C1 segment of cervical spinal cord (tissue), 14 donors: ENCODE data around the gene ANKRD44.
"Not testable (repeated sequence)": the region's sequence is repeated elsewhere in the genome, so short reads cannot be mapped to it uniquely, and the experiment has no call there.

ENCODE experiments used
- DNase-seq, 14 donors: peaks; one replicate each; lab custom pipeline; 2025; lab: John Stamatoyannopoulos, UW

The ANKRD44 gene

DNA sequence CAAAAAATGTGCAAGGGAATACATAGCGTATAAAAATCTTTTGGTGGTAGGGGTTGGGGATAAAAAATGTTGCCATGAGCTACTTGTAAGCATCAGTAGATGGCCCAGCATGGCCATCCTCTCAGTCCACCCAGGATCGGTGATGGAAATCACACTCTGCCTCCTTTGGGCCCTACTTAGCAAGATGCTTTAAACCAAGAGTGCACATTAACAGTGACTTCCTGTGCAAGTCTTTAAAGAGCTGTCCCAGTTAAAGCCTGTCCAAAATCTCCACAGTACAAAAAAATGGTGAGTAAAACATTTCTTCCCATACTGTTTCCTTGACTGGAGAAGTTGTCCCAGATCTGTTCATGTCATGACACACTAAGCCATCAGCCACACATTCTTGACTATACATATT is 18.0 kb downstream of the ANKRD44 start:
- no peak for DNase-seq

DNA sequence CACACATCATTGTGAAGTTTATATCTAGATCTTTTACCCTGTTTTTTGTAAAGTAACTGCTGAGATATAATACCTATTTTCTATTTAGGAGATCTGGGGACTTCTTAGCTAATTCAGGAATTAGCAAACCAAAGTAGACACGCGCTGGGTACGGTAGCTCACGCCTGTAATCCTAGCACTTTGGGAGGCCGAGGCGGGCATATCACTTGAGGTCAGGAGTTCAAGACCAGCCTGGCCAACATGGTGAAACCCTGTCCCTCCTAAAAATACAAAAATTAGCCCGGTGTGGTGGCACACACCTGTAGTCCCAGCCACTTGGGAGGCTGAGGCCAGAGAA is 23.0 kb downstream of the ANKRD44 start:
- not testable (repeated sequence) for DNase-seq

DNA sequence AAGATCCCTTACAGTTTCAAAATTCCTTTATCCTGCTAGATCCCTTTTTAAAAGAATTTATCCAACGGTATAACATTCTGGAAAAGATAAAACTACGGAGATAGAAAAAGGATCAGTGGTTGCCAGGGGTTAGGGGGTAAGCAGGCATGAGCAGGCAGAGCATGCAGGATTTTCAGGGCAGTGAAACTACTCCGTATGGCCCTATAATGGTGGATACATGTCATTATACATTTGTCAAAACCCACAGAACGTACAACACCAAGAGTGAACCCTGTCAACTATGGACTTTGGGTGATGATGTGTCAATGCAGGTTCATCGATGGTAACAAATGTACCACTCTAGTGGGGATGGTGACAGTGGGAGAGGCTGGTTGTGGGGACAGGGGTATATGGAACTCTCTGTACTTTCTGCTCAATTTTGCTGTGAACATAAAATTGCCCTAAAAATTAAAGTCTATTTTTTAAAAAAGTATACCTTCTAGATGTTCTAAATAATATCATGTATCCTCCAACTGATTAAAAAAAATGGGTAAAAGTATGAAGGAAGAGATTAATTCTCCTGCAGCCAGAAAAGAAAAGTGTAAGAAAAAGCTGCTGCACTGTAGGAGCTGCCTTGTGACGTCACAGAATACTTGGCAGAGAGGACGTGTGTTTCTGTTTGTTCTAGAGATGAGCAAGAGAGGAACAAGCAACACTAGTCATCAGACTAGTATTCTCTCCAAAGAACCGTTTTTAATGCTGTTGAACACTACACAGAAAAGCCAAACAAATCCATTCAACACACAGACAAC is 23.6 kb downstream of the ANKRD44 start:
- peak in 1 of 14 donors; percentile 12 for DNase-seq

DNA sequence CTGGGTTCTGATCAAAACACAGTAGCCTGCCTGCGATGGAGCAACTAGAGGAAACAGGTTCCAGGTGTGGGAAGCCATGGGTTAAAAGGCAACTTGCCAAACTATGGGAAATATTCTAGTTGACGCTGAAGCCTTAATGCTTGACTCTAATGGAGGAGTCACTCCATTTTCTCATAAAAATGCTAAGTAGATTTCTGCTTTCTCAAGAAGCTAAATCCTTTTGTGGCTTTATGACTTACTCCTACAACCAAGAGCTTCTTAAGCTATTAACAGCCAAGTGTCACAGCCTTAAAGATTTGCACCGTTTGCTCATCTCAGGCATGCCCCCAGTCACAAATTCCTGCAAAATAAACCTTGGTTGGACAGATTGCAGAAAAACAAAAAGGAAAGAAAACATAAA is 25.2 kb downstream of the ANKRD44 start:
- DNase-seq, result no peak

DNA sequence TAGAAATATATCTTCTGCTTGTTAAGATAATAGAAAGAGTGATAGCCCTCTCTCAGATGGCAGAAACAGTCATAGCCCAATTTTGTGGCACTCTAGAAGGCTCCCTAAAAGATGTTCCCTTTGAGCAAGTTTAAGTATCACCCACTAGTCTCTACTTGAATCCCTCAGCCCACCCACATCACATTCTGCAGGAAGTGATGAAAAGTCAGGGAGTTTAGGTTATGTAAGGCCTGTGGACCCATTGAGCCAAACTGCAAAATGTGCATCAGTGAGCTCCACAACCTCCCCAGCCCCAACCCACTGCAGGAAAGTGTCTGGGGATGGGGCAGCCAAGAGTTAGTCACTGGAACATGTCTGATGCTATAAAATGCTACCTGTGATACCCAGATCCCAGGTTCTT is 25.6 kb downstream of the ANKRD44 start:
- DNase-seq, result no peak

DNA sequence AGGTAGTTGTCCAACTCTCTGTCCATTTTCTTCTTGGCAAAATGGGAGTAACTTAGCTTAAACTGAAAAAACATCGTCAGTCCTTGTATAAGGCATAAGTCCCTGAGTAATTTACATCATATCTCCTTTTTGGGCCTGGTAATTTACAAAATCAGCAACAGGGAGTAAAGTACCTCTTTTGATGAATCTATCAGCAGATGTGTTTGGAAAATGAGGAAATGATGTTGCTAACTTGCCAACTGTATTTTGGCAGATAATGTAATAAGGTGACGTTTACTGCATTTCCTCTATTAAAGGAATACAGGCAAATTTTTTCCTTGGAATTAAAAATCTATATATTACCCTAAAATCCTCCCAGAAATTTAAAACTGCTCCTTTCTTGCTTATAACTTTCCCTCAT is 29.2 kb downstream of the ANKRD44 start:
- DNase-seq, result no peak

DNA sequence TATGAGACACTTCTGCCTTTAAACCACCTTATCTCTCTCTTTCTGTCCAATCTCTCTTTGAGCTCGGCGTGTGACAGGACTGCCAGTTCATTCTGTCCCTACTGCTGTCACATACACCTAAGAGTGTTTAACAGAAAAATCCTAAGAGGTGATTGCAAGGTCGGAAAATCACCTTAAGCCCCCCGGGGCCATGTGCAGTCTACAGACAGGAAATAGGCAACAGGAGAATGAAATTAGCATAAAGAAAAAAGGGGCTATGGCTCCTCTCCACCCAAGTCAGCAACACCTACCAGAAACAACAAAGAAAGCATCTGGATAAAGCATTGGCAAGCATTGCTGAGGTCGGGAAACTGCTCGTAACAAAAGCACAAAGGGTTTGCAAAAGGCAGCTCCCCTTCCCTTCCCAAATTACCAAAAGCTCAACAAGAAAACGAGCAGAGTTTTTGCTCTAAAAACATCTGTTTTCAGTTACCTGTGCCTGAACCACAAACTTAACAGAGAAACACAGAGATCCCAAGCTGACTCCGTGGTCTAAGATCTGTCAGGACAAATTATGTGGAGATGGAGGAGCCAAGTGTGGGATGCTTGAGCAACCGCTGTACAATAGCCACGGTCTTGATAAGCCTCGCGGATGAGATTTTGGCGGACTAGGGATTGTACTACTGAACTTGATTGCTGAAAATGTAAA is 30.4 kb downstream of the ANKRD44 start:
- DNase-seq, result no peak

DNA sequence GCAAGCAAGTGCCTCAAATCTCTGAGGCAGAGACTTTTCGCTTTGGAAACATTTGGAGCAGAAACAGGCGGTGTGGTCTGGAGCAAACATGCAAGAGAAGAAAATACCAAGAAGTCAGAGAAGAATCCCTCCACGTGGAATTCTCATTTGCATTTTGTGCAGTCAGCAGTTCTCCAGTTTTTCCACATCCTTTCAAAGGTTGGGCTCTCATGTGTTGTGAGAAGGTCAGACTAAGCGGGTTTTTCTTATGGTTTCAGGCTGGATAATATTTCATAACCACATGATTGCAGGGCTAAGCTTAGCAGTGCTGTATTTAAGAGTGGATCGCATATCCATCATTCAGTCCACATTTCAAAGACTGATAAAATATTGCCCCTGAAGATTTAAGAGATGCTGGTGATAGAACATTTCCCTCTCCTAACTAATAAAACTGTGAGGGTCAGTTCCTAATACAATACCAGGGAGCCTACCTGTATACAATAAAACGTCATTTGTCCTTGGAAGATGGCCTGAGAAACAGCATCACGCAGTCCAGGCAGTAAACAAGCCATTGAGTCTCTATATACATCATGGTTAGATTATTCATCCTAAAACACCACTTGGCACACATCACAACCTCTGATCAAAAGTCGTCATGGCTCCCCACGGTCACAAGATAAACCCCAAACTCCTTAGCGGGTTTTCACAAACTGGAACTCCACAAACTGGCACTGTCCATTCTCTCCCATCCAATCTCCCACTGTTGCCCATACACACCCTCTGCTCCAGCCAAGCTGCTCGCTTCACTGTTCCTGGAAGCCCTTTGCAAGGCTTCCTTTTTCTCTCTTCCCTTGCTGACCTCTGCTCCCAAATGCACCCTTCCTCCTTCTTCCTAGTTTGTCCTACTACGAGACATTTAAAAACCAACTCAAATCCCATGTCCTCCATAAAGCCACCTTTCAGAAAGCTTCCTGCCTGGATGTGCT is 31.5 kb downstream of the ANKRD44 start:
- DNase-seq, result no peak

DNA sequence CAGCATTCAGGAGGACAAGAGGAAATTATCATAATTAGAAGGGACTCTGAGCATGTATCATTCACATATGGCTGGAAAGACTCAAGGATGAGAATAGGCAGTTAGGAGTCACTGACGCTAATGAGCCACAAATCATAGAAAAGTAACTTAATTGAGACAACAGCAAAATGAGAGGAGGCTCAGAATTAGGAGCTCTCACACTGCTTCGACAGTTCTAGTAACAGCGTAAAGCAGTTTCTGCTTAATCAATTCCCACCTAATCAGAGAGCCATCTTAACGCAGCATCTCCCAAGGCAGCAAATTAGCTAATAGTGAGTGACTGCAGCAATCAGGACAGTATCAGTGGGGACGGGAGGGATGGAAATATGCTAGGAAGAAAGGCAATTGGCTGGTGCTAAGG is 32.8 kb downstream of the ANKRD44 start:
- no peak for DNase-seq

DNA sequence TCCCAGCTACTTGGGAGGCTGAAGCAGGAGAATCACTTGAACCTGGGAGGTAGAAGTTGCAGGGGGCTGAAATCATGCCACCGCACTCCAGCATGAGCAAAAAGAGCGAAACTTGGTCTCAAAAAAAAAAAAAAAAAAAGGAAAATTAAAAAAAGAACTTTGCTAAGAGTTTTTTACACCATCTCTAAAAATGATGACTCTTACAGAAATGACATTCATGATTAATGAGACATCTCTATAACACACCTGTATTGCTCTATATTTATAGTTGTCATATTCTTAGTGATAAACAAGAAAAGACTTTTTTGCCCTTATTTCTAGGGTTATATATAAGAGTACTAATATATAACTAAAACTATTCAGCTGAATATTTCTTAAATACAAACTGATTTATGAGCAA is 34.4 kb downstream of the ANKRD44 start:
- no peak for DNase-seq

DNA sequence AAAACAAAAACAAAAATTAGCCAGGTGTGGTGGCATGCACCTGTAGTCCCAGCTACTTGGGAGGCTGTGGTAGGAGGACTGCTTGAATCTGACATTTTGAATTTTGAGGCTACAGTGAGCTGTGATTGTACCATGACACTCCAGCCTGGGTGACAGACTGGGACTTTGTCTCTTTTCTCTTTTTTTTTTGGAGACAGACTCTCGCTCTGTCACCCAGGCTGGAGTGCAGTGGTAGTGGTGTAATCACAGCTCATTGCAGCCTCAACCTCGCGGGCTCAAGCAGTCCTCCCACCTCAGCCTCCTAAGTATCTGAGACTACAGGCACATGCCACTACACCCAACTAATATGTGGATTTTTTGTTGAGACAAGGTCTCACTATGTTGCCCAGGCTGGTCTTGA is 35.6 kb downstream of the ANKRD44 start:
- no peak for DNase-seq

DNA sequence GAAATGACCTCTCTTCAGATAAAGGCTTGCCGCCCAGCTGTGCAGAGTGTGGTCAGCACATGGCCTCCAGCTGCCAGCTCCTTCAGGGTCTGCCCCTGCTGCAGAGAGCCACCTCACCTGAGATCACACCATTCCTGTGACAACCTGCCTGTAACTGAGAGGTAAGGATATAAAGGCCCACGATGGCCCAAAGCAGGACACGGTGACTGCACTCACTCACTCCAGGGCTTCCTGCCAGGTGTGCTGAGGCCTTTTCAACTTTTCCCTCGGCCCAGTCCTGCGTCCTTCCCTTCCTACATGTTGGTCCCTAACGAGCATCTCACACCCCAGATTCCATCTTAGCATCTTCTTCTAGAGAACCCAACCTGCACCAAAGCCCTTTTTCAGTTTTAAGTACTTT is 36.2 kb downstream of the ANKRD44 start:
- no peak for DNase-seq

DNA sequence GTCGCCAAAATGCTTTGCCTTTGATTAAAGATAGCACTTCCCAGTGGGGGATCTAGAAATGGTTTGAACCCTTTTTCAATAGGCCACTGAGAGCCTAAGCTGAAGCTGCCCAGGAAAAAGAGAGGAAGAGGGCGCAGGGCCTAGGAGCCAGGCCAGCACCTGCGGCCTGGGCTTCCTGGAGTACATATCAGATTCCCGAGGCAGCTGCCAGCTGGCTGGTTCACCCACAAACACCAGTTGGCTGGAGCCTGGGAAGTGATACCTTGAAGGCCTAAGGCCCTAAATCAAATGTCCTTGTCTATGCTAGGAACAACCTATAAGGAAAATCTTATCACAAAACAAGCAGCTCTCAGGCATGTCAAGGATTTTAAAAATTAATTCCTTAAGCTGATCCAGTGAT is 37.1 kb downstream of the ANKRD44 start:
- DNase-seq, result peak in 1 of 14 donors; percentile 91

DNA sequence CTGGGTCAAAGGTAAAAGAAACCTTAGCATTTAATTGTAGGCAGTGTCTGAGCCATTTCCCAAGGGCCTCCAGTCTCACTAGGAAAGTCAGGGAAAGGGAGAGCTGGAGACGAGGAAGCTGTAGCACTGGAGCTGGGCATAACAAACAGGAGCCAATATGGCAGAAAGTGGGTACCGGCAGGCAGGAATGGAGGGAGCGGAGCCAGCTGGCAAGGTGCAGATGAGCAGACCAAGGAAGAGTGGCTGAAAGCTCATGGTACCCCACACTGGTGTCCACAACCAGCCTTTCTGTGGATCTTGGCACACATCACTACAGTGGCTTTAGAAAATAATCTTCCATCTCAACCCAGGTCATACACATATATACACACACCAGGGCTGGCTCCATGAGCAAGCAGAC is 40.0 kb downstream of the ANKRD44 start:
- peak in 1 of 14 donors; percentile 5 for DNase-seq

DNA sequence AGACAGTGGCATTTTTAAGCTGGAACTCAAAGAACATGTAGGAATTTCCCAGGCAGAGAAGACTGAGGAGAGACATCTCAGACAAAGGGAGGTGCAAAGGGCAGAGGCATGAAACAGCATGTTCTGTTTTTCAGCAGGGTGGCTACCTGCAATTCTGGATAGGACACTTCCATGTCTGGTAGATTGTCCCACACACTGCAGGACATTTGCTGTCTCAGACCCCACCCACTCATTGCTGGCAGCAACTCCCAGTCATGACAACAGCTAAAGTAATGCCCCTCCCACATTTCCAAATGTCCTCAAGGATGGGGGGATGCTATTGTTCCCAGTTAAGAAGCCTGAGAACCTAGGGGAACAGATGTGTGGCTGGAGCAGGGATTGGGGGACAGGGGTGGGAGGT is 40.8 kb downstream of the ANKRD44 start:
- DNase-seq, result no peak

DNA sequence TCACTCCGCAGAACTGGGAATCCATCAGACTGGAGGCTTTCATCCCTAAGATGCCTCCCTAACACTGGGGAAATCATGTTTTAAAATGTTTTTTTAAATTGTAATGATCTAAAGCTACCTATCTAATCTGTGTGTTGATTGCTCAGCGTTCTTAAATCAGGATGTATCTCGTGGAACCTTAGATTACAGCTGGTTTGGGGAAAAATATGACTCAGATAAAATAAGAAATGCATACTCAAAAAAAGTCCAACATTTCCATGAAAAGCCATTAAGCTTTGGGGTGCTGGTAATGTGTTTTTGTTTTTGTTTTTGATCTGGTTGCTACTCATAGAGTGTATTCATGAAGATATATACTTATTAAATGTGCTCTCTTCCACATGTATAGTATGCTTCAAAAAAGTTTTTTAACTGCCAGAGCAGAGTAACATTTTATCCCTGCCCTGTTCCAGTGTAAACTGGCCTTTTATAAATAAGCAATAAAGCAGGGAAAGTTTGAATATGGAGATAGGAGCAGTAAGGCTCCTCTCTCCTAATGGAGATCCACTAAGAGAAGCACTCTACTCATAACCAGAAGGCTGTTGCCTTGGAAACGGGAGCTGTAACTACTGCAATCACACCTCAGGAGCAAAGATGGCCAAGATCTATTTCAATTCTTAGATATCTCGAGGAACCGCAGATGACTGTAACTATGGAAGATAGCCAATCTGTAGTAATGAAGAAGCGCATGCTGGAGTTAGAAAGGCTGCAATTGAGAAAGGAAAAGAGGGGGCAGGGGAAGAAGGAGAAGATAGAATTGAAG is 41.6 kb downstream of the ANKRD44 start:
- DNase-seq, result no peak

DNA sequence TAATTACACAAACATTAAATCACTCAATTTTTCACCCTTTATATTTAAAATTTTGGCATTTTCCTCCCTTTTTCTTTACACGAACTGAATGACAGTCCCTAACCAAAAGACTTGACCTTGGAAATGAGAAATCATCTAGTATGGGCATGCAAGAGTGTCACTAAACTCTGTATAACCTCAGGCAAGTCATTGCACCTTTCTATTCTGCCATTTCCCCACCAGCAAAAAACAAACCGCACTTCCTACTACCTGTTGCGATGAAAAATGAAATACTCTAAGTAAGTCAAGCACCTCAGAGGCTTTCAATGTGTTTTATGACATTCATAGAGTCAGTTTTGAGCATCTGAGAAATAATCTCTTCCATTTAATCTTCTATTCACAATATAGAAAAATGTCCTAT is 44.1 kb downstream of the ANKRD44 start:
- no peak for DNase-seq

DNA sequence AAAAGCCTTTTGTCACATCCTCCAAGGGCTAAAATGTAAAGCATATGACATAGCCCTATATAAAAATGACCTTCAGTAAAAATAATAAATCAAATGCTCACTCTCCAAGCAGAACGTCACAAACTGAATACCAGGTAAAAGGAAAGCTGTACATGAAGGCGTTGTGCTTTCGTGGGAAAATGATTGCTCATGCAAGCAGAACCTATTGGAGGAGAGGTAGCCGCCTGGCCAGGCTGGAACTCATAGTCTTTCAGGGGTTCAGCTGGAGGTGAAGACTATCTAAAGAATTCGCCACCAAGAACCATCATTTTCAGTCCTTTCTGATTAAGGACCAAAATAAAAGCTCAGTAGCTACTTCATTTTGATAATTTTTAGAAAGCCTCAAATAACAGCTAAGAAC is 44.7 kb downstream of the ANKRD44 start:
- no peak for DNase-seq

DNA sequence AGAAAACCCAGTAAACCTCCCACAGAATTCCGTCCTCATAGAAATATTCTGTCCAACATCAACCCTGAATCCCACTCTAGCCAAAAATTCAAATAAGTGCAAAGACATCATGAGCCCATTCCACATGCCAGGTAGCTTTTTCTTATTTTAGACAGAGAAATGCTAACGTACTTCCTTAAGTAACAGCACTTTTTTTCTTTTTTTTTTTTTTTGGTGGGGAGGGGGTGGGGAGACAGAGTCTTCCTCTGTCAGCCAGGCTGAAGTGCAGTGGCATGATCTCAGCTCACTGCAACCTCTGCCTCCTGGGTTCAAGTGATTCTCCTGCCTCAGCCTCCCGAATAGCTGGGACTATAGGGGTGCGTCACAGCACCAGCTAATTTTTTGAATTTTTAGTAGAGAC is 45.5 kb downstream of the ANKRD44 start:
- no peak for DNase-seq

DNA sequence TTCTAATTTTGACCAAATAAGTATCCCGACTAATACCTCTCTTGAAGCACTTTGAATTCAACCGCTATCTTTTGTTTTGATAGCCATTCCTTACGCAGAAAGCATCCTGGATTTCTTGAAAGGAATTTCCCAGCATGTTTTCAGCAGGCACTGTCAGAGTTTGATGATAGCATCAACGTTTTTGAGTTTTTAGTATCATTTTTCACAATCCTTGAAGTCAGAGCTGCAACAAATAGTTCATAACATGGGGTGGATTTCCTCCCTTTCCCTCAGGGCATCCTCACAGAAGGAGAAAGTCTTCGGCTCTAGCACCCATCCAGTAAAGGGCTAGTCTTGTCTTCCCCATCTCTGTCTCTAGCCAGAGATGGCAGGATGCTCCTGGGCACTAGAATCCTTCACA is 46.2 kb downstream of the ANKRD44 start:
- no peak for DNase-seq

DNA sequence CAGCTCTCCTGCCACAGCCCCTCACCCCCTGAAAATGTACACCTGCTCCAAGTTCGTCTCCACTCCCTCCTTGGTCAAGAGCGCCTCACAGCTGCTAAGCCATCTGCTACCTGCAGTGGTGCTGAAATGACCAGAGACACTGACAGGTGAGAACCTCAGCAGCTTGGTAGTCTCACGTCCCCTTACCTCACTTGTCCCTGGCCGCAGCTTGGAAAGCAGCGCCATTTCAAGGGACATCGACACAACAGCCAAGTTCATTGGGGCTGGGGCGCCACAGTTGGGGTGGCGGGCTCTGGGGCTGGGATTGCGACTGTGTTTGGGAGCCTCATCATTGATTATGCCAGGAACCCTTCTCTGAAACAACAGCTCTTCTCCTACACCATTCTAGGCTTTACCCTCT is 47.5 kb downstream of the ANKRD44 start:
- DNase-seq, result no peak
